Measurements from ENCODE around the gene PCDHGC5. TPM values are rescaled to one million over a fixed set of nuclear protein-coding genes. Genes with fewer than 3 reads are reported as not detected.

The PCDHGC5 gene
- total RNA-seq, 1 donor from 2014 or later: 1.3 TPM

GRCh38 chr5:141529873-141530272 is 41.0 kb downstream of the PCDHGC5 start:
- Mint-ChIP-seq H3K9me3 (ENCODE audit: low read depth) (no peaks in the 10 kb centered on the region), H3K4me3 (ENCODE audit: low read depth) (no peak overlapping the region), H3K27me3 (no peaks in the 10 kb centered on the region), H3K27ac (no peak overlapping the region), H3K4me1 (ENCODE audit: low read depth) (peaks cover 13% of the 10 kb centered on the region), H3K36me3 (ENCODE audit: insufficient read depth) (peaks cover 23% of the 10 kb centered on the region)
- no peak for DNase-seq (ENCODE audit: low spot score, unreplicated experiment)
- TF ChIP-seq CTCF (IDR thresholded peaks at IDR 0.05; ENCODE audit: unreplicated experiment): no peak

GRCh38 chr5:141532726-141533125 is 43.8 kb downstream of the PCDHGC5 start:
- Mint-ChIP-seq H3K4me1 (ENCODE audit: low read depth) (no peaks in the 10 kb centered on the region), H3K36me3 (ENCODE audit: insufficient read depth) (peaks cover 15% of the 10 kb centered on the region), H3K27me3 (no peaks in the 10 kb centered on the region), H3K27ac (no peak overlapping the region), H3K9me3 (ENCODE audit: low read depth) (no peaks in the 10 kb centered on the region), H3K4me3 (ENCODE audit: low read depth) (no peak overlapping the region)
- no peak for TF ChIP-seq CTCF (IDR thresholded peaks at IDR 0.05; ENCODE audit: unreplicated experiment)
- no peak for DNase-seq (ENCODE audit: low spot score, unreplicated experiment)

GRCh38 chr5:141533897-141534296 is 45.0 kb downstream of the PCDHGC5 start:
- Mint-ChIP-seq H3K36me3 (ENCODE audit: insufficient read depth) (peaks cover 7% of the 10 kb centered on the region), H3K9me3 (ENCODE audit: low read depth) (no peaks in the 10 kb centered on the region), H3K4me1 (ENCODE audit: low read depth) (no peaks in the 10 kb centered on the region)

GRCh38 chr5:141534492-141535213 is 45.8 kb downstream of the PCDHGC5 start:
- H3K4me3 Mint-ChIP-seq (ENCODE audit: low read depth): no peak overlapping the region
- H3K4me1 Mint-ChIP-seq (ENCODE audit: low read depth): no peaks in the 10 kb centered on the region
- peaks cover 7% of the 10 kb centered on the region for H3K36me3 Mint-ChIP-seq (ENCODE audit: insufficient read depth)
- no peaks in the 10 kb centered on the region for H3K9me3 Mint-ChIP-seq (ENCODE audit: low read depth)
- TF ChIP-seq CTCF (IDR thresholded peaks at IDR 0.05; ENCODE audit: unreplicated experiment): no peak
- H3K27me3 Mint-ChIP-seq: no peaks in the 10 kb centered on the region
- DNase-seq (ENCODE audit: low spot score, unreplicated experiment): no peak
- H3K27ac Mint-ChIP-seq: no peak overlapping the region

More at GRCh38 chr5:141533897-141534296, 45.0 kb downstream of the PCDHGC5 start:
- Mint-ChIP-seq H3K4me3 (ENCODE audit: low read depth) (no peak overlapping the region), H3K27me3 (no peaks in the 10 kb centered on the region), H3K27ac (no peak overlapping the region)
- TF ChIP-seq CTCF (IDR thresholded peaks at IDR 0.05; ENCODE audit: unreplicated experiment): no peak
- no peak for DNase-seq (ENCODE audit: low spot score, unreplicated experiment)

Other genes with a start within 250 kb of the PCDHGC5 start
- 8.3 and 9.5 TPM in 2 replicates for gene PCDHB15, start 243.7 kb upstream of the PCDHGC5 start, total RNA-seq
- 1.1 and 1.2 TPM in 2 replicates for gene SLC25A2, start 185.0 kb upstream of the PCDHGC5 start, total RNA-seq
- 90.9 and 95.6 TPM in 2 replicates for gene TAF7, start 168.3 kb upstream of the PCDHGC5 start, total RNA-seq
- gene PCDHGA1, start 158.6 kb upstream of the PCDHGC5 start, total RNA-seq: 1.1 and 1.3 TPM in 2 replicates
- 0.72 and 1.1 TPM in 2 replicates for gene PCDHGA2, start 150.3 kb upstream of the PCDHGC5 start, total RNA-seq
- 0.80 and 0.81 TPM in 2 replicates for gene PCDHGA3, start 145.3 kb upstream of the PCDHGC5 start, total RNA-seq
- 2.3 TPM in 2 replicates for gene PCDHGB1, start 139.0 kb upstream of the PCDHGC5 start, total RNA-seq
- gene PCDHGA4, start 134.1 kb upstream of the PCDHGC5 start, total RNA-seq: 0.96 and 1.2 TPM in 2 replicates
- gene PCDHGB2, start 129.1 kb upstream of the PCDHGC5 start, total RNA-seq: 0.80 and 0.89 TPM in 2 replicates
- 0.69 and 0.71 TPM in 2 replicates for gene PCDHGA5, start 124.9 kb upstream of the PCDHGC5 start, total RNA-seq
- 0.60 and 0.73 TPM in 2 replicates for gene PCDHGB3, start 118.8 kb upstream of the PCDHGC5 start, total RNA-seq
- gene PCDHGA6, start 115.2 kb upstream of the PCDHGC5 start, total RNA-seq: 0.60 and 0.80 TPM in 2 replicates
- gene PCDHGA7, start 106.3 kb upstream of the PCDHGC5 start, total RNA-seq: 0.41 and 0.49 TPM in 2 replicates
- 16.1 and 17.0 TPM in 2 replicates for gene PCDHGB4, start 101.4 kb upstream of the PCDHGC5 start, total RNA-seq
- gene PCDHGA8, start 96.4 kb upstream of the PCDHGC5 start, total RNA-seq: 1.5 and 1.9 TPM in 2 replicates
- 4.0 and 4.2 TPM in 2 replicates for gene PCDHGB5, start 91.1 kb upstream of the PCDHGC5 start, total RNA-seq
- 1.5 and 1.8 TPM in 2 replicates for gene PCDHGA9, start 86.3 kb upstream of the PCDHGC5 start, total RNA-seq
- 23.1 and 24.0 TPM in 2 replicates for gene PCDHGB6, start 81.1 kb upstream of the PCDHGC5 start, total RNA-seq
- 14.3 and 14.6 TPM in 2 replicates for gene PCDHGA10, start 76.1 kb upstream of the PCDHGC5 start, total RNA-seq
- gene PCDHGB7, start 71.4 kb upstream of the PCDHGC5 start, total RNA-seq: 6.0 and 8.0 TPM in 2 replicates
- gene PCDHGA11, start 68.0 kb upstream of the PCDHGC5 start, total RNA-seq: 3.1 and 3.3 TPM in 2 replicates
- gene PCDHGA12, start 58.6 kb upstream of the PCDHGC5 start, total RNA-seq: 2.9 and 3.2 TPM in 2 replicates
- 25.8 and 29.7 TPM in 2 replicates for gene PCDHGC3, start 13.1 kb upstream of the PCDHGC5 start, total RNA-seq
- gene PCDHGC4, start 4.1 kb upstream of the PCDHGC5 start, total RNA-seq: 3.0 and 3.8 TPM in 2 replicates
- gene DIAPH1, start 129.9 kb downstream of the PCDHGC5 start, total RNA-seq: 63.5 and 74.3 TPM in 2 replicates
- 101 and 103 TPM in 2 replicates for gene HDAC3, start 147.8 kb downstream of the PCDHGC5 start, total RNA-seq
- 5.2 and 6.7 TPM in 2 replicates for gene RELL2, start 147.9 kb downstream of the PCDHGC5 start, total RNA-seq
- 27.7 and 30.7 TPM in 2 replicates for gene FCHSD1, start 162.3 kb downstream of the PCDHGC5 start, total RNA-seq
- 6.2 and 6.4 TPM in 2 replicates for gene ARAP3, start 193.1 kb downstream of the PCDHGC5 start, total RNA-seq

Measured in progenitor cell of endocrine pancreas (in vitro differentiated cells).